Measurements from ENCODE around the gene HSPA12A. TPM values are rescaled to one million over a fixed set of nuclear protein-coding genes. Genes with fewer than 3 reads are reported as not detected.

Gene HSPA12A
- total RNA-seq, 1 experiment from 2014 or later = 2.4 TPM

GRCh38 chr10:116631871-116632295 lies 110.5 kb downstream of the HSPA12A start:
- Mint-ChIP-seq H3K36me3 (ENCODE audit: insufficient read depth, unreplicated experiment) (no peaks in the 10 kb centered on the region), H3K9me3 (ENCODE audit: low read depth, unreplicated experiment) (peaks cover 2% of the 10 kb centered on the region), H3K27me3 (ENCODE audit: unreplicated experiment) (peaks cover 66% of the 10 kb centered on the region), H3K4me1 (ENCODE audit: low read depth, unreplicated experiment) (no peaks in the 10 kb centered on the region), H3K4me3 (ENCODE audit: low read depth, unreplicated experiment) (no peak overlapping the region), H3K27ac (ENCODE audit: unreplicated experiment) (no peak overlapping the region)
- BruUV-seq (replicated peaks) = no TSS peak
- CTCF ChIA-PET = no interaction called here
- DNase-seq = no peak
- no peak for TF ChIP-seq CTCF (IDR thresholded peaks at IDR 0.05; ENCODE audit: unreplicated experiment)
- intact Hi-C loops (cut with micrococcal nuclease; ENCODE audit: unreplicated experiment) = no loop called here

GRCh38 chr10:116630020-116630419 lies 112.3 kb downstream of the HSPA12A start:
- CTCF ChIA-PET = no interaction called here
- BruUV-seq (replicated peaks) = no TSS peak
- no peak overlapping the region for H3K27ac Mint-ChIP-seq (ENCODE audit: unreplicated experiment)
- no peaks in the 10 kb centered on the region for H3K4me1 Mint-ChIP-seq (ENCODE audit: low read depth, unreplicated experiment)
- H3K36me3 Mint-ChIP-seq (ENCODE audit: insufficient read depth, unreplicated experiment) = no peaks in the 10 kb centered on the region
- intact Hi-C loops (cut with micrococcal nuclease; ENCODE audit: unreplicated experiment) = no loop called here
- no peak for TF ChIP-seq CTCF (IDR thresholded peaks at IDR 0.05; ENCODE audit: unreplicated experiment)
- no peaks in the 10 kb centered on the region for H3K9me3 Mint-ChIP-seq (ENCODE audit: low read depth, unreplicated experiment)
- no peak overlapping the region for H3K4me3 Mint-ChIP-seq (ENCODE audit: low read depth, unreplicated experiment)
- peaks cover 54% of the 10 kb centered on the region for H3K27me3 Mint-ChIP-seq (ENCODE audit: unreplicated experiment)
- no peak for DNase-seq

GRCh38 chr10:116629340-116629739 lies 113.0 kb downstream of the HSPA12A start:
- Mint-ChIP-seq H3K27ac (ENCODE audit: unreplicated experiment) (no peak overlapping the region), H3K4me3 (ENCODE audit: low read depth, unreplicated experiment) (no peak overlapping the region), H3K4me1 (ENCODE audit: low read depth, unreplicated experiment) (no peaks in the 10 kb centered on the region), H3K27me3 (ENCODE audit: unreplicated experiment) (peaks cover 48% of the 10 kb centered on the region), H3K9me3 (ENCODE audit: low read depth, unreplicated experiment) (no peaks in the 10 kb centered on the region), H3K36me3 (ENCODE audit: insufficient read depth, unreplicated experiment) (no peaks in the 10 kb centered on the region)
- intact Hi-C loops (cut with micrococcal nuclease; ENCODE audit: unreplicated experiment) = loop anchor here (10.0 kb wide), 1 partner anchor 545 kb away; no protein-coding TSS in a partner anchor
- CTCF ChIA-PET = interaction anchor here (0.7 kb wide), 1 partner anchor 224 kb away, joined by 5 read pairs; no protein-coding TSS in a partner anchor
- BruUV-seq (replicated peaks) = no TSS peak
- TF ChIP-seq CTCF (IDR thresholded peaks at IDR 0.05; ENCODE audit: unreplicated experiment) = no peak
- DNase-seq = no peak

- H3K27me3 Mint-ChIP-seq (ENCODE audit: unreplicated experiment) = peaks cover 46% of the 10 kb centered on the region
- peak; percentile 63 for DNase-seq
- intact Hi-C loops (cut with micrococcal nuclease; ENCODE audit: unreplicated experiment) = loop anchor here (1.0 to 10.0 kb wide), 2 partner anchors 161 to 547 kb away; no protein-coding TSS in a partner anchor
- CTCF ChIA-PET = interaction anchor here (0.7 to 2.6 kb wide), 6 partner anchors 40 to 612 kb away, joined by 3 to 12 read pairs (median 4); no protein-coding TSS in a partner anchor
- H3K27ac Mint-ChIP-seq (ENCODE audit: unreplicated experiment) = no peak overlapping the region
- H3K4me3 Mint-ChIP-seq (ENCODE audit: low read depth, unreplicated experiment) = no peak overlapping the region
- BruUV-seq (replicated peaks) = no TSS peak
- H3K4me1 Mint-ChIP-seq (ENCODE audit: low read depth, unreplicated experiment) = no peaks in the 10 kb centered on the region
- no peaks in the 10 kb centered on the region for H3K9me3 Mint-ChIP-seq (ENCODE audit: low read depth, unreplicated experiment)
- no peaks in the 10 kb centered on the region for H3K36me3 Mint-ChIP-seq (ENCODE audit: insufficient read depth, unreplicated experiment)
- peak; percentile 27 for TF ChIP-seq CTCF (IDR thresholded peaks at IDR 0.05; ENCODE audit: unreplicated experiment)
Measured at GRCh38 chr10:116627386-116627933, 114.9 kb downstream of the HSPA12A start.
